ENCODE data around the gene ST3GAL5.
A peak's percentile ranks its signal among the peaks of the same experiment; 100 is the strongest.

The ST3GAL5 gene

GRCh38 chr2:85814802-85815550 is 73.8 kb downstream of the ST3GAL5 start:
- DNase-seq = no peak
- Histone ChIP-seq H3K27me3 (no peaks in the 10 kb centered on the region), H3K4me1 (peaks cover 6% of the 10 kb centered on the region; the same call in 1 of the 2 replicates), H3K4me3 (ENCODE audit: low read depth, low read length) (no peak overlapping the region), H3K9me3 (no peaks in the 10 kb centered on the region), H3K36me3 (no peaks in the 10 kb centered on the region)
- TF ChIP-seq CTCF (IDR thresholded peaks at IDR 0.05; ENCODE audit: low read depth, low read length) = no peak

- Histone ChIP-seq H3K9me3 (no peaks in the 10 kb centered on the region), H3K4me1 (peaks cover 6% of the 10 kb centered on the region; the same call in 1 of the 2 replicates), H3K36me3 (no peaks in the 10 kb centered on the region), H3K27me3 (no peaks in the 10 kb centered on the region), H3K4me3 (ENCODE audit: low read depth, low read length) (no peak overlapping the region)
- DNase-seq = peak; percentile 83
- peak; percentile 82 for TF ChIP-seq CTCF (IDR thresholded peaks at IDR 0.05; ENCODE audit: low read depth, low read length)
Observed at GRCh38 chr2:85813982-85814801, 74.6 kb downstream of the ST3GAL5 start.

GRCh38 chr2:85813211-85813981 is 75.4 kb downstream of the ST3GAL5 start:
- H3K9me3 ChIP-seq = no peaks in the 10 kb centered on the region
- H3K36me3 ChIP-seq = no peaks in the 10 kb centered on the region
- DNase-seq = no peak
- H3K4me3 ChIP-seq (ENCODE audit: low read depth, low read length) = no peak overlapping the region
- H3K27me3 ChIP-seq = no peaks in the 10 kb centered on the region
- peaks cover 6% of the 10 kb centered on the region; the same call in 1 of the 2 replicates for H3K4me1 ChIP-seq
- no peak for TF ChIP-seq CTCF (IDR thresholded peaks at IDR 0.05; ENCODE audit: low read depth, low read length)

GRCh38 chr2:85812094-85812735 is 76.6 kb downstream of the ST3GAL5 start:
- H3K27me3 ChIP-seq = no peaks in the 10 kb centered on the region
- peaks cover 6% of the 10 kb centered on the region; the same call in 1 of the 2 replicates for H3K4me1 ChIP-seq
- H3K36me3 ChIP-seq = no peaks in the 10 kb centered on the region
- H3K9me3 ChIP-seq = no peaks in the 10 kb centered on the region
- H3K4me3 ChIP-seq (ENCODE audit: low read depth, low read length) = no peak overlapping the region
- no peak for TF ChIP-seq CTCF (IDR thresholded peaks at IDR 0.05; ENCODE audit: low read depth, low read length)
- DNase-seq = no peak

- no peaks in the 10 kb centered on the region for H3K36me3 ChIP-seq
- no peak overlapping the region for H3K4me3 ChIP-seq (ENCODE audit: low read depth, low read length)
- DNase-seq = no peak
Observed at GRCh38 chr2:85811180-85812093, 77.4 kb downstream of the ST3GAL5 start.

More at GRCh38 chr2:85811180-85812093, 77.4 kb downstream of the ST3GAL5 start:
- Histone ChIP-seq H3K9me3 (no peaks in the 10 kb centered on the region), H3K27me3 (no peaks in the 10 kb centered on the region), H3K4me1 (peaks cover 6% of the 10 kb centered on the region; the same call in 1 of the 2 replicates)
- no peak for TF ChIP-seq CTCF (IDR thresholded peaks at IDR 0.05; ENCODE audit: low read depth, low read length)

Data from BE2C (cell line).